Ecto neural progenitor cell (in vitro differentiated cells): ENCODE results near the gene HPS1.
A peak's percentile ranks its signal among the peaks of the same experiment; 100 is the strongest.

Source experiments
- DNase-seq: peaks from one replicate; pipeline ENCODE4 v3.0.0-alpha.2; 2018; ENCODE audit warnings: low spot score

HPS1 gene

GRCh38 chr10:98446661-98447221, at the start of gene HPS1:
Gene HPS1 (minus strand): TSS chr10:98446935. CDS start chr10:98443240, 3,695 bp downstream.
- peak; percentile 79 for DNase-seq

GRCh38 chr10:98492763-98493162, 46.0 kb upstream of the HPS1 start:
- no peak for DNase-seq

- DNase-seq, result no peak
Measured at GRCh38 chr10:98489561-98490481, 43.1 kb upstream of the HPS1 start.

GRCh38 chr10:98488669-98489430, 42.1 kb upstream of the HPS1 start:
- DNase-seq, result no peak

GRCh38 chr10:98487649-98488048, 40.9 kb upstream of the HPS1 start:
- DNase-seq, result no peak

- no peak for DNase-seq
Measured at GRCh38 chr10:98486421-98486820, 39.7 kb upstream of the HPS1 start.

GRCh38 chr10:98485959-98486358, 39.2 kb upstream of the HPS1 start:
- DNase-seq, result no peak

- DNase-seq, result no peak
Measured at GRCh38 chr10:98483658-98484057, 36.9 kb upstream of the HPS1 start.

GRCh38 chr10:98482096-98482495, 35.4 kb upstream of the HPS1 start:
- no peak for DNase-seq

- no peak for DNase-seq
Measured at GRCh38 chr10:98481404-98481945, 34.7 kb upstream of the HPS1 start.

GRCh38 chr10:98478430-98479222, 31.9 kb upstream of the HPS1 start:
- no peak for DNase-seq

GRCh38 chr10:98477861-98478260, 31.1 kb upstream of the HPS1 start:
- DNase-seq, result no peak

GRCh38 chr10:98474628-98475027, 27.9 kb upstream of the HPS1 start:
- no peak for DNase-seq

GRCh38 chr10:98472196-98472595, 25.5 kb upstream of the HPS1 start:
- DNase-seq, result no peak

- DNase-seq, result no peak
Measured at GRCh38 chr10:98470850-98471249, 24.1 kb upstream of the HPS1 start.

- no peak for DNase-seq
Measured at GRCh38 chr10:98469001-98469931, 22.5 kb upstream of the HPS1 start.

- DNase-seq, result peak; percentile 84
Measured at GRCh38 chr10:98467506-98468318, 21.0 kb upstream of the HPS1 start.

- no peak for DNase-seq
Measured at GRCh38 chr10:98466861-98467505, 20.2 kb upstream of the HPS1 start.

- DNase-seq, result no peak
Measured at GRCh38 chr10:98465866-98466265, 19.1 kb upstream of the HPS1 start.
